Epidermal melanocyte (primary cell): ENCODE data around the gene ZNF716.
"Not testable (repeated sequence)": the region's sequence is repeated elsewhere in the genome, so short reads cannot be mapped to it uniquely, and the experiment has no call there.

Source experiments
- DNase-seq: peaks from one replicate; pipeline ENCODE4 v3.0.0; 2011; ENCODE audit warnings: low spot score; ENCODE audit not compliant: insufficient read length

The ZNF716 gene

GRCh38 chr7:57425969-57426628 is 23.9 kb upstream of the ZNF716 start:
- no peak for DNase-seq

GRCh38 chr7:57426629-57427003 is 23.4 kb upstream of the ZNF716 start:
- DNase-seq: no peak

GRCh38 chr7:57427146-57427545 is 22.8 kb upstream of the ZNF716 start:
- no peak for DNase-seq

GRCh38 chr7:57427594-57427993 is 22.4 kb upstream of the ZNF716 start:
- DNase-seq: no peak

- DNase-seq: no peak
Observed at GRCh38 chr7:57432583-57432982, 17.4 kb upstream of the ZNF716 start.

- DNase-seq: no peak
Observed at GRCh38 chr7:57437581-57437980, 12.4 kb upstream of the ZNF716 start.

GRCh38 chr7:57438244-57438643 is 11.7 kb upstream of the ZNF716 start:
- no peak for DNase-seq

- DNase-seq: no peak
Observed at GRCh38 chr7:57443567-57443966, 6.4 kb upstream of the ZNF716 start.

- not testable (repeated sequence) for DNase-seq
Observed at GRCh38 chr7:57469186-57469828, 19.3 kb downstream of the ZNF716 start.

GRCh38 chr7:57480304-57480703 is 30.3 kb downstream of the ZNF716 start:
- not testable (repeated sequence) for DNase-seq

- not testable (repeated sequence) for DNase-seq
Observed at GRCh38 chr7:57485022-57485421, 35.0 kb downstream of the ZNF716 start.

GRCh38 chr7:57487957-57488356 is 38.0 kb downstream of the ZNF716 start:
- DNase-seq: no peak

- not testable (repeated sequence) for DNase-seq
Observed at GRCh38 chr7:57495111-57495510, 45.1 kb downstream of the ZNF716 start.

- DNase-seq: no peak
Observed at GRCh38 chr7:57496395-57496794, 46.4 kb downstream of the ZNF716 start.

GRCh38 chr7:57505176-57505575 is 55.2 kb downstream of the ZNF716 start:
- no peak for DNase-seq
